H1 (cell line): Measurements from ENCODE around the gene COQ5. TPM values are rescaled to one million over a fixed set of nuclear protein-coding genes. Genes with fewer than 3 reads are reported as not detected.

Experiments
- CTCF ChIA-PET: fragments of 300-600 bp; sonication (Branson Sonifier 250); formaldehyde crosslinking; loops from one replicate; lab custom pipeline; 2021; ENCODE audit not compliant: partially characterized antibody; lab: Charles Lee
- POLR2A ChIA-PET: fragments of 300-600 bp; sonication (Branson Sonifier 250); formaldehyde crosslinking; loops from one replicate; lab custom pipeline; 2021; ENCODE audit warnings: inconsistent platforms; ENCODE audit not compliant: partially characterized antibody; lab: Charles Lee
- DNase-seq, 2 experiments: peaks; one replicate each; pipeline versions ENCODE4 v3.0.0 to v3.0.0-alpha.2; 2010 to 2022; ENCODE audit warnings: low spot score in 2 of 2, low read depth in 1 of 2, mixed read lengths in 1 of 2
- FAIRE-seq: peaks from 2 replicates; lab custom pipeline; 2011; peaks lifted over from hg19 to GRCh38; lab: Jason Lieb, UNC
- H2AFZ ChIP-seq: 2 replicates; pipeline ENCODE4 v1.8.1; 2012; ENCODE audit warnings: low read length, inconsistent platforms
- H2AK5ac ChIP-seq: 2 replicates; pipeline ENCODE4 v1.6.1; 2013; ENCODE audit warnings: low read depth, low read length
- H2BK120ac ChIP-seq: replicated peaks from 2 replicates; pipeline ENCODE3; 2013; ENCODE audit warnings: low read depth, low read length, inconsistent platforms
- H2BK12ac ChIP-seq: 2 replicates; pipeline ENCODE4 v1.6.1; 2013; ENCODE audit warnings: low read depth, low read length
- H2BK15ac ChIP-seq: 2 replicates; pipeline ENCODE4 v1.6.1; 2013; ENCODE audit warnings: low read length
- H2BK20ac ChIP-seq: 2 replicates; pipeline ENCODE4 v1.6.1; 2013; ENCODE audit warnings: low read length
- H2BK5ac ChIP-seq: 2 replicates; pipeline ENCODE4 v1.6.1; 2013; ENCODE audit warnings: low read depth, low read length
- H3K14ac ChIP-seq: 2 replicates; pipeline ENCODE4 v1.6.1; 2013; ENCODE audit warnings: inconsistent platforms; ENCODE audit not compliant: insufficient read length
- H3K18ac ChIP-seq: 2 replicates; pipeline ENCODE4 v1.6.1; 2013; ENCODE audit warnings: low read length; ENCODE audit errors: extremely low read depth
- H3K23ac ChIP-seq: 2 replicates; pipeline ENCODE4 v1.6.1; 2013; ENCODE audit warnings: inconsistent platforms; ENCODE audit not compliant: insufficient read length
- H3K23me2 ChIP-seq: 2 replicates; pipeline ENCODE4 v1.6.1; 2013; ENCODE audit warnings: low read depth, low read length
- H3K27ac ChIP-seq: 2 replicates; pipeline ENCODE4 v1.6.1; 2011; ENCODE audit warnings: low read depth, low read length, inconsistent platforms
- H3K27me3 ChIP-seq, 4 experiments: replicated peaks in 1 of 4; 1 replicate in 1 of 4; 2 replicates in 3 of 4; pipeline versions ENCODE4 v1.6.1 to v1.8.1; 2011 to 2013; ENCODE audit warnings: low read length in 3 of 4, mild to moderate bottlenecking in 3 of 4, inconsistent platforms in 2 of 4, mixed read lengths in 2 of 4, moderate library complexity in 1 of 4; ENCODE audit not compliant: control insufficient read depth in 3 of 4, insufficient read depth in 3 of 4; ENCODE audit errors: extremely low read depth in 1 of 4
- H3K36me3 ChIP-seq, 4 experiments: 2 replicates each; pipeline versions ENCODE4 v1.6.1 to v1.8.1; 2011 to 2013; ENCODE audit warnings: mild to moderate bottlenecking in 4 of 4, low read length in 3 of 4, moderate library complexity in 2 of 4, control low read depth in 1 of 4, inconsistent platforms in 1 of 4; ENCODE audit not compliant: insufficient read depth in 4 of 4, control insufficient read depth in 2 of 4
- H3K4ac ChIP-seq: replicated peaks from 2 replicates; pipeline ENCODE3; 2013; ENCODE audit warnings: low read length, low read depth, mixed read lengths, inconsistent platforms; ENCODE audit not compliant: insufficient read length
- H3K4me1 ChIP-seq, 4 experiments: replicated peaks in 1 of 4; 1 replicate in 1 of 4; 2 replicates in 3 of 4; pipeline versions ENCODE4 v1.6.1 to v1.8.1; 2011 to 2013; ENCODE audit warnings: low read length in 3 of 4, inconsistent platforms in 2 of 4, mixed read lengths in 1 of 4; ENCODE audit not compliant: insufficient read depth in 4 of 4, control insufficient read depth in 3 of 4
- H3K4me2 ChIP-seq, 2 experiments: 2 replicates each; pipeline versions ENCODE4 v1.6.1 to v1.8.1; 2011 to 2013; ENCODE audit warnings: low read depth in 2 of 2, low read length in 2 of 2, control low read depth in 1 of 2, inconsistent platforms in 1 of 2, mild to moderate bottlenecking in 1 of 2; ENCODE audit not compliant: insufficient read depth in 1 of 2
- H3K4me3 ChIP-seq, 4 experiments: fragments of 200-600, 300-600 bp in 1 of 4; sonication (generic), shearing (Covaris generic), sonication (Bioruptor Twin) in 1 of 4; 2 replicates each; pipeline versions ENCODE4 v1.5.1 to v1.8.1; 2011 to 2016; ENCODE audit warnings: low read length in 4 of 4, low read depth in 3 of 4, control low read depth in 2 of 4, inconsistent platforms in 2 of 4, mild to moderate bottlenecking in 2 of 4, mixed read lengths in 1 of 4, moderate library complexity in 1 of 4; ENCODE audit not compliant: insufficient read depth in 2 of 4; ENCODE audit errors: extremely low read depth in 1 of 4
- H3K56ac ChIP-seq: replicated peaks from 2 replicates; pipeline ENCODE3; 2013; ENCODE audit warnings: low read depth, mild to moderate bottlenecking, mixed read lengths, low read length, inconsistent platforms; ENCODE audit not compliant: insufficient read length
- H3K79me1 ChIP-seq: 2 replicates; pipeline ENCODE4 v1.6.1; 2013; ENCODE audit warnings: low read depth, low read length, control low read depth
- H3K79me2 ChIP-seq, 2 experiments: 2 replicates each; pipeline versions ENCODE4 v1.6.1 to v1.8.1; 2012 to 2013; ENCODE audit warnings: low read length in 2 of 2, mild to moderate bottlenecking in 2 of 2, inconsistent platforms in 1 of 2; ENCODE audit not compliant: insufficient read depth in 2 of 2, control insufficient read depth in 1 of 2
- H3K9ac ChIP-seq, 4 experiments: replicated peaks in 1 of 4; 1 replicate in 1 of 4; 2 replicates in 3 of 4; pipeline versions ENCODE4 v1.6.1 to v1.8.1; 2011 to 2013; ENCODE audit warnings: low read depth in 3 of 4, low read length in 3 of 4, control low read depth in 2 of 4, mild to moderate bottlenecking in 2 of 4, moderate library complexity in 2 of 4, inconsistent platforms in 1 of 4; ENCODE audit errors: extremely low read depth in 1 of 4
- H3K9me3 ChIP-seq, 2 experiments: 2 replicates each; pipeline versions ENCODE4 v1.6.1 to v1.8.1; 2012 to 2013; ENCODE audit warnings: mild to moderate bottlenecking in 2 of 2, moderate library complexity in 2 of 2, control low read depth in 1 of 2, inconsistent platforms in 1 of 2, low read depth in 1 of 2, low read length in 1 of 2, mixed read lengths in 1 of 2; ENCODE audit not compliant: insufficient read depth in 2 of 2
- H4K20me1 ChIP-seq, 2 experiments: replicated peaks in 1 of 2; 2 replicates each; pipeline versions ENCODE3 to v1.8.1; 2011 to 2013; ENCODE audit warnings: inconsistent platforms in 2 of 2, low read length in 2 of 2, mild to moderate bottlenecking in 1 of 2; ENCODE audit not compliant: insufficient read depth in 2 of 2, control insufficient read depth in 1 of 2
- H4K5ac ChIP-seq: 2 replicates; pipeline ENCODE4 v1.6.1; 2013; ENCODE audit warnings: low read length, low read depth, mixed read lengths, inconsistent platforms; ENCODE audit not compliant: insufficient read length
- H4K8ac ChIP-seq: 2 replicates; pipeline ENCODE4 v1.8.0; 2013; ENCODE audit warnings: mild to moderate bottlenecking, moderate library complexity, low read length, inconsistent platforms; ENCODE audit not compliant: insufficient read depth; ENCODE audit errors: extremely low read depth
- H4K91ac ChIP-seq: replicated peaks from 2 replicates; pipeline ENCODE3; 2013; ENCODE audit warnings: low read length, mixed read lengths, inconsistent platforms; ENCODE audit not compliant: insufficient read length
- ATF3 ChIP-seq: IDR thresholded peaks from 2 replicates; pipeline ENCODE4 v1.6.1; 2011; ENCODE audit warnings: low read depth, mild to moderate bottlenecking, low read length; ENCODE audit not compliant: insufficient read depth
- BCL11A ChIP-seq, 2 experiments: IDR thresholded peaks; one replicate each; pipeline ENCODE4 v1.6.1; 2011; ENCODE audit warnings: low read depth in 2 of 2, low read length in 2 of 2, mild to moderate bottlenecking in 2 of 2
- CEBPB ChIP-seq: IDR thresholded peaks from 2 replicates; pipeline ENCODE4 v1.6.1; 2012; ENCODE audit warnings: low read depth, low read length
- CTBP2 ChIP-seq: IDR thresholded peaks from 2 replicates; pipeline ENCODE4 v1.7.0; 2011; ENCODE audit warnings: borderline replicate concordance, mild to moderate bottlenecking, moderate library complexity, mixed read lengths, low read length; ENCODE audit not compliant: insufficient read depth, insufficient read length
- E2F6 ChIP-seq: IDR thresholded peaks from 2 replicates; pipeline ENCODE4 v1.6.1; 2012; ENCODE audit warnings: inconsistent platforms
- EGR1 ChIP-seq: IDR thresholded peaks from 2 replicates; pipeline ENCODE4 v1.6.1; 2011; ENCODE audit warnings: low read depth, low read length, borderline replicate concordance
- HDAC6 ChIP-seq: IDR thresholded peaks from one replicate; pipeline ENCODE4 v1.7.1; 2012; ENCODE audit warnings: low read depth, mild to moderate bottlenecking, inconsistent platforms, low read length, moderate library complexity
- NRF1 ChIP-seq: IDR thresholded peaks from 2 replicates; pipeline ENCODE4 v1.6.1; 2011; ENCODE audit warnings: mild to moderate bottlenecking, low read depth, low read length, improper control_type of control experiment
- SP2 ChIP-seq: IDR thresholded peaks from 2 replicates; pipeline ENCODE4 v1.6.1; 2012; ENCODE audit warnings: mild to moderate bottlenecking, low read length, inconsistent platforms
- SP4 ChIP-seq: IDR thresholded peaks from 2 replicates; pipeline ENCODE4 v1.6.1; 2012; ENCODE audit warnings: low read length, inconsistent platforms
- USF2 ChIP-seq: IDR thresholded peaks from 2 replicates; pipeline ENCODE4 v1.6.1; 2011; ENCODE audit warnings: low read length, improper control_type of control experiment
- whole genome bisulfite sequencing, 2 experiments: shearing (Covaris generic) in 1 of 2; methylation state at CpG; one replicate each; pipeline versions ENCODE4 v1.1.6 to v1.1.7; 2013 to 2015; ENCODE audit warnings: low lambda C conversion rate in 2 of 2, mixed read lengths in 2 of 2, inconsistent platforms in 1 of 2, low coverage in 1 of 2, missing lambda C conversion rate in 1 of 2; ENCODE audit not compliant: insufficient replicate concordance in 2 of 2, insufficient coverage in 1 of 2, insufficient read length in 1 of 2; ENCODE audit errors: extremely low coverage in 1 of 2, missing lambda C conversion rate in 1 of 2; 5-methylcytosine and 5-hydroxymethylcytosine counted together
- polyA plus RNA-seq, 7 experiments: library from polyadenylated mRNA; depleted of rRNA in 3 of 7; stranded (reverse) in 5 of 7; unstranded in 2 of 7; fragments of >200 nt in 5 of 7; fragments of 200-250 nt in 2 of 7; gene quantifications; 1 replicate in 5 of 7; 2 replicates in 1 of 7; 4 replicates in 1 of 7; pipeline versions ENCODE4 v1.2.1 to v1.2.3, GENCODE V29; 2011 to 2013; ENCODE audit warnings: missing spikeins in 2 of 7, mixed read lengths in 2 of 7
- total RNA-seq: library from RNA; stranded (reverse); fragmentation: NEBNext Ultra II Directional; extraction: Animal tissue kit (Norgen Biotek cat#: 25700); gene quantifications from 2 replicates; pipeline ENCODE4 v1.2.1, GENCODE V29; 2021

Gene COQ5
- total and polyA plus RNA-seq, 2 of the 8 experiments (the other 6 are each of a cell fraction or from before 2014, with no cell fraction given): 35.1 to 35.8 TPM

GRCh38 chr12:120562906-120563305 is 33.9 kb upstream of the COQ5 start:
- H2BK15ac ChIP-seq: no peak overlapping the region
- no peak overlapping the region for H3K18ac ChIP-seq
- H4K8ac ChIP-seq: no peak overlapping the region
- POLR2A ChIA-PET: no interaction called here
- H2AFZ ChIP-seq: no peak overlapping the region
- no peak overlapping the region for H3K4me2 ChIP-seq
- H3K9ac ChIP-seq: no peak overlapping the region
- H3K36me3 ChIP-seq: peaks cover 41 to 79% (median 63%) of the 10 kb centered on the region in 4 experiments
- DNase-seq: no peak
- H3K14ac ChIP-seq: no peak overlapping the region
- no peak overlapping the region for H3K23ac ChIP-seq
- TF ChIP-seq BCL11A (IDR thresholded peaks at IDR 0.05; ENCODE audit: low read depth in 2 of 2, low read length in 2 of 2) (no peak), NRF1 (no peak), USF2 (no peak), ATF3 (no peak), CEBPB (no peak), SP4 (no peak), E2F6 (no peak), HDAC6 (no peak), CTBP2 (no peak), EGR1 (no peak), SP2 (no peak)
- TF ChIP-seq, all 59 proteins: peak for 0
- H4K5ac ChIP-seq: no peak overlapping the region
- H4K20me1 ChIP-seq: peaks cover 7 to 11% of the 10 kb centered on the region in 2 experiments
- H3K4ac ChIP-seq: no peak overlapping the region
- no peak for FAIRE-seq
- no peaks in the 10 kb centered on the region for H3K4me1 ChIP-seq
- H3K79me2 ChIP-seq: no peaks in the 10 kb centered on the region; a peak in 1 of 4 replicates
- H3K56ac ChIP-seq: no peak overlapping the region
- no peak overlapping the region for H2BK5ac ChIP-seq
- H3K4me3 ChIP-seq: no peak overlapping the region
- H2BK120ac ChIP-seq: no peak overlapping the region
- no peak overlapping the region for H2BK12ac ChIP-seq
- H3K9me3 ChIP-seq: no peaks in the 10 kb centered on the region
- H3K23me2 ChIP-seq: no peaks in the 10 kb centered on the region
- 96% methylated on average over 8 of the region's 8 CpGs; no CpG with 5 or more reads in 1 of the 2 experiments for WGBS, 2 experiments
- no peaks in the 10 kb centered on the region for H3K27me3 ChIP-seq
- no peak overlapping the region for H4K91ac ChIP-seq
- no peaks in the 10 kb centered on the region for H3K79me1 ChIP-seq
- no peak overlapping the region for H2AK5ac ChIP-seq
- H3K27ac ChIP-seq: no peak overlapping the region
- no peak overlapping the region for H2BK20ac ChIP-seq
- CTCF ChIA-PET: interaction anchor here (1.0 kb wide), 2 partner anchors 12 to 17 kb away, joined by 3 read pairs; no protein-coding TSS in a partner anchor
